Cerebellar nuclear complex (tissue), 1 donor: Measurements from ENCODE around the gene KIAA0319L.

Experiments
- DNase-seq, 2 experiments: peaks; one replicate each; lab custom pipeline; 2025; lab: John Stamatoyannopoulos, UW

The KIAA0319L gene

GRCh38 chr1:35386290-35386689 lies 170.9 kb downstream of the KIAA0319L start:
- DNase-seq, result no peak
